ENCODE results near the gene RBL2.

DNA sequence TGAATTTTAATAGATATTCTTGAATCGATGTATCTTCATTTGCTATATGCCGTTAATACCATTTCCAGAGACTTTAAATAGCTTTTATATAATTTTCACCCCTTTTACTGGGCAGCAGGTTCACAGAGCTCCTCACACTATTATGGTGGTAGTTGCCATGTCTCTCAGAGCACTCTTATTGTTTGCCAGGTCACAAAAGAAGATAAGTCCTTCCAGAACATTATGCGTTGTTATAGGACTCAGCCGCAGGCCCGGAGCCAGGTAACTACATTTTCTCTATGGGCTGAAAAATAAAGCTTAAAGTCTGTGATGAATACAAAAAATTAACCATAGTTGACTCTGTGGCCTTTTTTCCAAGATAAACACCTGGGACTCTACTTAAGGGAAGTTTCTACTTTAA, 44.7 kb downstream of the RBL2 start:
- TF ChIP-seq, protein P1, sequence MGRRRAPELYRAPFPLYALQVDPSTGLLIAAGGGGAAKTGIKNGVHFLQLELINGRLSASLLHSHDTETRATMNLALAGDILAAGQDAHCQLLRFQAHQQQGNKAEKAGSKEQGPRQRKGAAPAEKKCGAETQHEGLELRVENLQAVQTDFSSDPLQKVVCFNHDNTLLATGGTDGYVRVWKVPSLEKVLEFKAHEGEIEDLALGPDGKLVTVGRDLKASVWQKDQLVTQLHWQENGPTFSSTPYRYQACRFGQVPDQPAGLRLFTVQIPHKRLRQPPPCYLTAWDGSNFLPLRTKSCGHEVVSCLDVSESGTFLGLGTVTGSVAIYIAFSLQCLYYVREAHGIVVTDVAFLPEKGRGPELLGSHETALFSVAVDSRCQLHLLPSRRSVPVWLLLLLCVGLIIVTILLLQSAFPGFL (CRISPR knock-in tag; IDR thresholded peaks at IDR 0.05; ENCODE audit: borderline replicate concordance), result no peak
- TF ChIP-seq, protein P2, sequence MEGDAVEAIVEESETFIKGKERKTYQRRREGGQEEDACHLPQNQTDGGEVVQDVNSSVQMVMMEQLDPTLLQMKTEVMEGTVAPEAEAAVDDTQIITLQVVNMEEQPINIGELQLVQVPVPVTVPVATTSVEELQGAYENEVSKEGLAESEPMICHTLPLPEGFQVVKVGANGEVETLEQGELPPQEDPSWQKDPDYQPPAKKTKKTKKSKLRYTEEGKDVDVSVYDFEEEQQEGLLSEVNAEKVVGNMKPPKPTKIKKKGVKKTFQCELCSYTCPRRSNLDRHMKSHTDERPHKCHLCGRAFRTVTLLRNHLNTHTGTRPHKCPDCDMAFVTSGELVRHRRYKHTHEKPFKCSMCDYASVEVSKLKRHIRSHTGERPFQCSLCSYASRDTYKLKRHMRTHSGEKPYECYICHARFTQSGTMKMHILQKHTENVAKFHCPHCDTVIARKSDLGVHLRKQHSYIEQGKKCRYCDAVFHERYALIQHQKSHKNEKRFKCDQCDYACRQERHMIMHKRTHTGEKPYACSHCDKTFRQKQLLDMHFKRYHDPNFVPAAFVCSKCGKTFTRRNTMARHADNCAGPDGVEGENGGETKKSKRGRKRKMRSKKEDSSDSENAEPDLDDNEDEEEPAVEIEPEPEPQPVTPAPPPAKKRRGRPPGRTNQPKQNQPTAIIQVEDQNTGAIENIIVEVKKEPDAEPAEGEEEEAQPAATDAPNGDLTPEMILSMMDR (IDR thresholded peaks at IDR 0.05), result no peak
- TF ChIP-seq, protein P3, sequence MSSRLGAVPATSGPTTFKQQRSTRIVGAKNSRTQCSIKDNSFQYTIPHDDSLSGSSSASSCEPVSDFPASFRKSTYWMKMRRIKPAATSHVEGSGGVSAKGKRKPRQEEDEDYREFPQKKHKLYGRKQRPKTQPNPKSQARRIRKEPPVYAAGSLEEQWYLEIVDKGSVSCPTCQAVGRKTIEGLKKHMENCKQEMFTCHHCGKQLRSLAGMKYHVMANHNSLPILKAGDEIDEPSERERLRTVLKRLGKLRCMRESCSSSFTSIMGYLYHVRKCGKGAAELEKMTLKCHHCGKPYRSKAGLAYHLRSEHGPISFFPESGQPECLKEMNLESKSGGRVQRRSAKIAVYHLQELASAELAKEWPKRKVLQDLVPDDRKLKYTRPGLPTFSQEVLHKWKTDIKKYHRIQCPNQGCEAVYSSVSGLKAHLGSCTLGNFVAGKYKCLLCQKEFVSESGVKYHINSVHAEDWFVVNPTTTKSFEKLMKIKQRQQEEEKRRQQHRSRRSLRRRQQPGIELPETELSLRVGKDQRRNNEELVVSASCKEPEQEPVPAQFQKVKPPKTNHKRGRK (CRISPR knock-in tag; IDR thresholded peaks at IDR 0.05; ENCODE audit: borderline replicate concordance), result no peak
- TF ChIP-seq, protein P4, sequence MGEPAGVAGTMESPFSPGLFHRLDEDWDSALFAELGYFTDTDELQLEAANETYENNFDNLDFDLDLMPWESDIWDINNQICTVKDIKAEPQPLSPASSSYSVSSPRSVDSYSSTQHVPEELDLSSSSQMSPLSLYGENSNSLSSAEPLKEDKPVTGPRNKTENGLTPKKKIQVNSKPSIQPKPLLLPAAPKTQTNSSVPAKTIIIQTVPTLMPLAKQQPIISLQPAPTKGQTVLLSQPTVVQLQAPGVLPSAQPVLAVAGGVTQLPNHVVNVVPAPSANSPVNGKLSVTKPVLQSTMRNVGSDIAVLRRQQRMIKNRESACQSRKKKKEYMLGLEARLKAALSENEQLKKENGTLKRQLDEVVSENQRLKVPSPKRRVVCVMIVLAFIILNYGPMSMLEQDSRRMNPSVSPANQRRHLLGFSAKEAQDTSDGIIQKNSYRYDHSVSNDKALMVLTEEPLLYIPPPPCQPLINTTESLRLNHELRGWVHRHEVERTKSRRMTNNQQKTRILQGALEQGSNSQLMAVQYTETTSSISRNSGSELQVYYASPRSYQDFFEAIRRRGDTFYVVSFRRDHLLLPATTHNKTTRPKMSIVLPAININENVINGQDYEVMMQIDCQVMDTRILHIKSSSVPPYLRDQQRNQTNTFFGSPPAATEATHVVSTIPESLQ (CRISPR knock-in tag; IDR thresholded peaks at IDR 0.05), result no peak
- TF ChIP-seq, protein P5, sequence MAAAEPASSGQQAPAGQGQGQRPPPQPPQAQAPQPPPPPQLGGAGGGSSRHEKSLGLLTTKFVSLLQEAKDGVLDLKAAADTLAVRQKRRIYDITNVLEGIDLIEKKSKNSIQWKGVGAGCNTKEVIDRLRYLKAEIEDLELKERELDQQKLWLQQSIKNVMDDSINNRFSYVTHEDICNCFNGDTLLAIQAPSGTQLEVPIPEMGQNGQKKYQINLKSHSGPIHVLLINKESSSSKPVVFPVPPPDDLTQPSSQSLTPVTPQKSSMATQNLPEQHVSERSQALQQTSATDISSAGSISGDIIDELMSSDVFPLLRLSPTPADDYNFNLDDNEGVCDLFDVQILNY (CRISPR knock-in tag; IDR thresholded peaks at IDR 0.05), result no peak
- TF ChIP-seq, protein P6, sequence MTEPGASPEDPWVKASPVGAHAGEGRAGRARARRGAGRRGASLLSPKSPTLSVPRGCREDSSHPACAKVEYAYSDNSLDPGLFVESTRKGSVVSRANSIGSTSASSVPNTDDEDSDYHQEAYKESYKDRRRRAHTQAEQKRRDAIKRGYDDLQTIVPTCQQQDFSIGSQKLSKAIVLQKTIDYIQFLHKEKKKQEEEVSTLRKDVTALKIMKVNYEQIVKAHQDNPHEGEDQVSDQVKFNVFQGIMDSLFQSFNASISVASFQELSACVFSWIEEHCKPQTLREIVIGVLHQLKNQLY (CRISPR knock-in tag; IDR thresholded peaks at IDR 0.05), result no peak
- TF ChIP-seq, protein P7, sequence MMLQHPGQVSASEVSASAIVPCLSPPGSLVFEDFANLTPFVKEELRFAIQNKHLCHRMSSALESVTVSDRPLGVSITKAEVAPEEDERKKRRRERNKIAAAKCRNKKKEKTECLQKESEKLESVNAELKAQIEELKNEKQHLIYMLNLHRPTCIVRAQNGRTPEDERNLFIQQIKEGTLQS (CRISPR knock-in tag; conservative IDR thresholded peaks at IDR 0.05), result no peak
- TF ChIP-seq NR1H2 (CRISPR knock-in tag; IDR thresholded peaks at IDR 0.05) (no peak), CREM (CRISPR knock-in tag; IDR thresholded peaks at IDR 0.05) (no peak)
- TF ChIP-seq, protein P8, sequence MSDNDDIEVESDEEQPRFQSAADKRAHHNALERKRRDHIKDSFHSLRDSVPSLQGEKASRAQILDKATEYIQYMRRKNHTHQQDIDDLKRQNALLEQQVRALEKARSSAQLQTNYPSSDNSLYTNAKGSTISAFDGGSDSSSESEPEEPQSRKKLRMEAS (CRISPR knock-in tag; IDR thresholded peaks at IDR 0.05), result no peak
- TF ChIP-seq, protein P9, sequence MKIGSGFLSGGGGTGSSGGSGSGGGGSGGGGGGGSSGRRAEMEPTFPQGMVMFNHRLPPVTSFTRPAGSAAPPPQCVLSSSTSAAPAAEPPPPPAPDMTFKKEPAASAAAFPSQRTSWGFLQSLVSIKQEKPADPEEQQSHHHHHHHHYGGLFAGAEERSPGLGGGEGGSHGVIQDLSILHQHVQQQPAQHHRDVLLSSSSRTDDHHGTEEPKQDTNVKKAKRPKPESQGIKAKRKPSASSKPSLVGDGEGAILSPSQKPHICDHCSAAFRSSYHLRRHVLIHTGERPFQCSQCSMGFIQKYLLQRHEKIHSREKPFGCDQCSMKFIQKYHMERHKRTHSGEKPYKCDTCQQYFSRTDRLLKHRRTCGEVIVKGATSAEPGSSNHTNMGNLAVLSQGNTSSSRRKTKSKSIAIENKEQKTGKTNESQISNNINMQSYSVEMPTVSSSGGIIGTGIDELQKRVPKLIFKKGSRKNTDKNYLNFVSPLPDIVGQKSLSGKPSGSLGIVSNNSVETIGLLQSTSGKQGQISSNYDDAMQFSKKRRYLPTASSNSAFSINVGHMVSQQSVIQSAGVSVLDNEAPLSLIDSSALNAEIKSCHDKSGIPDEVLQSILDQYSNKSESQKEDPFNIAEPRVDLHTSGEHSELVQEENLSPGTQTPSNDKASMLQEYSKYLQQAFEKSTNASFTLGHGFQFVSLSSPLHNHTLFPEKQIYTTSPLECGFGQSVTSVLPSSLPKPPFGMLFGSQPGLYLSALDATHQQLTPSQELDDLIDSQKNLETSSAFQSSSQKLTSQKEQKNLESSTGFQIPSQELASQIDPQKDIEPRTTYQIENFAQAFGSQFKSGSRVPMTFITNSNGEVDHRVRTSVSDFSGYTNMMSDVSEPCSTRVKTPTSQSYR (CRISPR knock-in tag; IDR thresholded peaks at IDR 0.05), result no peak
- TF ChIP-seq, protein P10, sequence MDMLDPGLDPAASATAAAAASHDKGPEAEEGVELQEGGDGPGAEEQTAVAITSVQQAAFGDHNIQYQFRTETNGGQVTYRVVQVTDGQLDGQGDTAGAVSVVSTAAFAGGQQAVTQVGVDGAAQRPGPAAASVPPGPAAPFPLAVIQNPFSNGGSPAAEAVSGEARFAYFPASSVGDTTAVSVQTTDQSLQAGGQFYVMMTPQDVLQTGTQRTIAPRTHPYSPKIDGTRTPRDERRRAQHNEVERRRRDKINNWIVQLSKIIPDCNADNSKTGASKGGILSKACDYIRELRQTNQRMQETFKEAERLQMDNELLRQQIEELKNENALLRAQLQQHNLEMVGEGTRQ (CRISPR knock-in tag; IDR thresholded peaks at IDR 0.05), result no peak
- TF ChIP-seq, protein P11, sequence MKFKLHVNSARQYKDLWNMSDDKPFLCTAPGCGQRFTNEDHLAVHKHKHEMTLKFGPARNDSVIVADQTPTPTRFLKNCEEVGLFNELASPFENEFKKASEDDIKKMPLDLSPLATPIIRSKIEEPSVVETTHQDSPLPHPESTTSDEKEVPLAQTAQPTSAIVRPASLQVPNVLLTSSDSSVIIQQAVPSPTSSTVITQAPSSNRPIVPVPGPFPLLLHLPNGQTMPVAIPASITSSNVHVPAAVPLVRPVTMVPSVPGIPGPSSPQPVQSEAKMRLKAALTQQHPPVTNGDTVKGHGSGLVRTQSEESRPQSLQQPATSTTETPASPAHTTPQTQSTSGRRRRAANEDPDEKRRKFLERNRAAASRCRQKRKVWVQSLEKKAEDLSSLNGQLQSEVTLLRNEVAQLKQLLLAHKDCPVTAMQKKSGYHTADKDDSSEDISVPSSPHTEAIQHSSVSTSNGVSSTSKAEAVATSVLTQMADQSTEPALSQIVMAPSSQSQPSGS (CRISPR knock-in tag; IDR thresholded peaks at IDR 0.05; ENCODE audit: borderline replicate concordance, low read depth), result no peak
